CD4-positive, alpha-beta T cell treated with Interleukin-15 for 4 hours (primary cell): ENCODE measurements around the gene HIRIP3.
A peak's percentile ranks its signal among the peaks of the same experiment; 100 is the strongest.
"Not testable (repeated sequence)": the region's sequence is repeated elsewhere in the genome, so short reads cannot be mapped to it uniquely, and the experiment has no call there.

Experiments used
- DNase-seq: peaks from one replicate; pipeline ENCODE4 v3.0.0-alpha.2; 2020; ENCODE audit warnings: low spot score

The HIRIP3 gene

GRCh38 chr16:29995324-29995910 lies at the start of gene HIRIP3:
Gene HIRIP3 (minus strand): TSS chr16:29995617. CDS start chr16:29995605, 12 bp downstream.
- peak; percentile 85 for DNase-seq

GRCh38 chr16:30041841-30042240 lies 46.4 kb upstream of the HIRIP3 start:
- DNase-seq, result peak; percentile 39

GRCh38 chr16:30040690-30041089 lies 45.3 kb upstream of the HIRIP3 start:
- not testable (repeated sequence) for DNase-seq

- DNase-seq, result no peak
Measured at GRCh38 chr16:30040221-30040620, 44.8 kb upstream of the HIRIP3 start.

GRCh38 chr16:30033270-30033669 lies 37.9 kb upstream of the HIRIP3 start:
- no peak for DNase-seq

DNA sequence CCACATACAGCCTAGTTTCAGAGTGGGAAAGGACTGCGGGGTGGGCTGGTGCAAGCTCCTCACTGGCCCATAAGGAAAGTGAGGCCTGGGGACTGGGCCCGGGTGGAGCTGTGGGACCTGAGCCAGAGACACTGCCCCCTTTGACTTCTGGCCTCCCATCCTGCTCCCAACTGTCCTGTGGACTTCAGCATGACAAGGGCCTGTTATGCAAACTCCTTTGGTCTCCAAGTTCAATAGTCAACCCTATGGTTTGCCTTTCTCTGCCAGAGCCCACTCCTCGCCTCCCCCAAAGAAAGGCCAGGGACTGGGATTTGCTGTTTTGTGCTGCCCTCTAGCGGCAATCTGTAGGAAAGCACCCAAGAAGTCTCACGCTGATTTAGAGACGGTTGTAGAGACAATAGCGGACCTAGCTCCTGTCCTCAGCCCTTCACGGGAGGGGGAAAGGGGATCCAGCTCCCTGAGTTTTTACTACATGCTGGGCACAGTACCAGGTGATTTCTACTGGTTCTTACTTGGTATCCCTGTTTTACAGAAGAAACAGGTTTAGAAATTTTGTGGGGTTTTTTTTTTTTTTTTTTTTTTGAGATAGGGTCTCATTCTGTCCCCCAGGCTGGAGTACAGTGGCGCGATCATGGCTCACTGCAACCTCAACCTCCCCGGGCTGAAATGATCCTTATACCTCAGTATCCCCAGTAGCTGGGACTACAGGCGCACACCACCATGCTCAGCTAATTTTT lies 36.8 kb upstream of the HIRIP3 start:
- DNase-seq, result peak; percentile 66

DNA sequence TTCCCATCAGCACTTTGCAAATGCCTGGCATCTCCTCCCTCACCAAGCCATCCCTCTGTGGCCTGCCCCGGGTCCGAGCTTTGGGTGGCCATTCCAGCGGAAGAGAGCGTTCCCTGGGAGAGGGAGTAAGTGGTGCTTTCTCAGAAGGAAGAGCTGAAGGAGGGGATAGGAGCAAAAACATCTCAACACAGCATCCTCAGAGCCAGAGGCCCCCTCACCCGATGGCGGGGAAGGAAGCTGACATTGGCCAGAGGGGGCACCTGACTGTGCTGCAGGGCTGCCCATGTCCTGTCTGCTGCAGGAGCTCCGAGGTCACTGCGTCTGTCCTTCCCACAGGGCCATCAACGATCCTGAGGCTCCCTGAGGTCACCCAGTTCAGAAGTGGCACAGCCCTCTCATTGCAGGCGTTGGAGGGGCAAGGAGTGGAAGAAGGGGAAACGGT lies 36.1 kb upstream of the HIRIP3 start:
- DNase-seq, result no peak

- DNase-seq, result no peak
Measured at GRCh38 chr16:30030841-30031413, 35.5 kb upstream of the HIRIP3 start, which contains the start of gene TLCD3B. Gene TLCD3B (minus strand): TSS chr16:30031271. CDS start chr16:30030527, 744 bp downstream.

- no peak for DNase-seq
Measured at GRCh38 chr16:30030011-30030685, 34.7 kb upstream of the HIRIP3 start.

DNA sequence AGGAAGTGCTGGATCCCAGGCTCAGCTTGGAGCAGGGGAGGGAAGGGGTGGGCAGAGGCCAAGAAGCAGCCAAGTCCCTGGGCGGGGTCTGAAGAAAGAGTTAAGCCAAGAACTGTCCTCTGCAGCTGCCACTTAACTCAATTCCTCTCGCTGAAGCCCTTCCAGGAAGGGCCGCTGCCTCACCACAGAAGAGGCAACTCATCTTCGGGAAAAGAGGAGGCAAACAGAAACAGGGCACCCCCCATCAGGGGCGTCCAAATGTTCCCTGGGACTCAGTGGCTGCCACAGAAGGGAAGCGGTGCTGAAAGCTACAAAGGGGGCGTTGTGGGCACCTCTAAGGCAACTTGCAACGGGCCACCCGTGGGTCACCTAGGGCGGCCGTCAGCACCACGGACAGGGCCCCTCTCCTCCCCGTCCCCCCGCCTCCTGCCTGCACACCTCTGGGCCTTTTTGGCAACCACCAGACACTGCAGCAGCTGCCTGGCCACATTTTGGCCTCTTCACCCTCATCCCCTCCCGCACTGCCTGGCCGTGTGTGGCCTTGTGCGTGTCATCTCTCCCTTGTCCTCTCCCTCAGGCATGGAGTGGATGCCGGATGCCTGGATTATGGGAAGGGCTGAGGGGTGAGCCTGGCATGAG lies 33.1 kb upstream of the HIRIP3 start:
- DNase-seq, result no peak

DNA sequence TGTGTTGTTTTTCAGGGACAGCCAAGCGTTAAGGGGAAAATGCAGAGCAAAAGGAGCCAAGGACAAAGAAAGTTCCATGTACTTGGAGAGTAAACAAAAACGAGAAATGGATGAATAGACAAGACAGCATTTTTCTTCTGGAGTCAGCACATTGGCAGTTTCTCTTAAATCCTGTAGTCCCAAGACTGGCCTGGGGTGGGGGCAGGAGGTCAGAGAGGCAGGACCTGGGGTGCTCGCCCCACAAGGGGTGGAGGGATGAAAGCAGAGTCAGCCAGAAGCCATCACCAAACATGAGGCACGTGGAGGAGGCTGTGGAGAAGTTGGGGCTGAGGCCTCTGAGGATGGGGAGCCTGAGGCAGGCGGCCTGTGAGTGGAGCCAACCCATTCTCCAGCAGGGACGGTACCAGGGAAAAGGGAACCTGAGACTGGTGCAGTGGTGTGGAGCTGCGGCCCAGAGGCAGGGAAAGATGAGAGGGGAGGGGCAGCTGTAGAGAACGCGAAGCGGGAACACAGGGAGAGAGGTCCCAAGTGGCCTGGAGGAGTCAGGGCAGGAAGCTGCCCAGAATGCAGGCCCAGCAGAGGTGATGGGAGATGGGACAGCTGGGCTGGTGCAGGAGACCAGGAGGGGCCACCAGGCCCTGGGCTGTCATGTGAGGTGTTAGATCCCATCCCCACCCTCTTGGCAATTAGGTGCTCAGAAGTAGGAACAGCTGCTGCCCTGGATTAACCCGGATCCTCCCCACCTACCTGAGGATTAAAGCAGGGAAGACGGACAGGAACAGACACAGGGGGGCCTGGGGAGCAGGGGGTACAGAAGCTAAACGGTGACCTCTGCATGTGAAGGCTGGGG lies 32.4 kb upstream of the HIRIP3 start:
- DNase-seq, result no peak

DNA sequence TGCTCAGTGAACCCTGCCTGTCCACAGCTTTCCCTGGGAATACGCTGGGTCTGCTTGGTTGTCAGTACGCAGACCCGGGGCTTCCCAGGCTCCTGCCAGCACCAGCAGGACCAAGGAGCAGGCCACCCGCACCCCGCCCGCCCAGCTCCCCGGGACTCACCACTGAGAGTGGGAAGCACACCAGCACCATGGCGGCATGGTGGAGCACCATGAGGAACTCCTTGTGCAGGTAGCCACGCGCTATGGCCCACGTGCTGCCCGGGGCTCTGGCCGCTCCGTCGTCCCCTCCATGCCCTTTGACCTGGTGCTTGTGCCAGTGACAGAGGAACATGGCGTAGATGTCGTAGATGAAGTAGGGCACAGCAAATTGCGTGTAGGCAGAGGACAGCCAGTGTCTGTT lies 31.0 kb upstream of the HIRIP3 start:
- no peak for DNase-seq

DNA sequence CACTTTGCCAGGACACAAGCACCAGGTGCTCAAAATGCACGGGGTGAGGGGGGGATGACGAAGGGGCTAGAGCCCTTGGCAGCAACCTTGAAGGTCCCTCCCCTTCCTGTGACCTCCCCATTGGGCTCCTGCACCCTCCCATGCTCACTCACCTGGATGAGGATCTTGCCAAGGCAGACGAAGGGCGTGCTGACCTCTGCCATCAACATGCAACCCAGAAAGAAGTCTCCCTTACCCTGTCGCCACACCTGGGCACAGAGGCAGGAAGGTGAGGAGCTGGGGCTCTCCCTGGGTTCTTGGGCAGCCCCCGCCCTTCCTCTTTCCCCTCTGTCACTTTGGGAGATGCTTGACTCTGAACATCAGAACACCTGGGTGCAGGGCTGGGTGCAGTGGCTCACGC lies 30.2 kb upstream of the HIRIP3 start:
- no peak for DNase-seq

GRCh38 chr16:30025156-30025555 lies 29.7 kb upstream of the HIRIP3 start:
- DNase-seq, result no peak

- DNase-seq, result no peak
Measured at GRCh38 chr16:30024451-30024850, 29.0 kb upstream of the HIRIP3 start.

DNA sequence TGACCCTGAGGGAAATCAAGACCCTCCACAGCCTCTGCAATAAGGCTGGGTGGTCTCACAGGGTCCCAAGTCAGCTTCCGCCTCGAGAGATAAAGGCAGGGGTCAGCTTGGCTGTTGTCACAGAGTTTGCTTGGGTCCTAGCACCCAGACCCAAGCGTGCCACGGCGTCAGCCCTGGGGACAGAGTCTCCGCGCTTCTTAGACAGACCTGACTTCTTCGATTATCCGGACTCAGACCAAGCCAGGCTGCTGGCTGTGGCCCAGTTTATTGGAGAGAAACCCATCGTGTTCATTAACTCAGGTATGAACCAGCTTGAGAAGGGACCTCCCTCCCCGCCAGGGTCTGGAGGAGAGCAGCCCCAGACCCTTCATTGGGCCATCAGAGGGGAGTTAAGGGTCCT lies 28.2 kb upstream of the HIRIP3 start:
- no peak for DNase-seq

GRCh38 chr16:30022887-30023286 lies 27.5 kb upstream of the HIRIP3 start, which contains the start of gene C16orf92:
Gene C16orf92 (plus strand): TSS chr16:30023198. CDS start chr16:30023341, 143 bp downstream.
- DNase-seq, result no peak

DNA sequence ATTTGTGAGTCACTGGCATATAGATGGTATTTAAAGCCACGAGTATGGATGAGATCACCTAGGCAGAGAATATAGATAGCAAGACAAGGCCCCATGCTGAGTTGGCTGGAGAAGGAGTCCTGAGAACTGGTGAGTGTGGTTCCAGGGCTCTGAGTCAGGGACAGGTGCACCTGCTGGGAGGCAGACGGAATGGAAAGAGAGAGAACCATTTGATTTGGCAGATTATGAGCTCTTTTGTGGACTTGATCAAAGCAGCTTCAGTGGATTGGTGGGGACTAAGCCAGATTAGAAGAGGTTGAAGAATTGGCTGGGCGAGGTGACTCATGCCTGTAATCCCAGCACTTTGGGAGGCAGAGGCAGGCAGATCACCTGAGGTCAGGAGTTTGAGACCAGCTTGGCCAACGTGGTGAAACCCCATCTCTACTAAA lies 23.3 kb upstream of the HIRIP3 start:
- no peak for DNase-seq

DNA sequence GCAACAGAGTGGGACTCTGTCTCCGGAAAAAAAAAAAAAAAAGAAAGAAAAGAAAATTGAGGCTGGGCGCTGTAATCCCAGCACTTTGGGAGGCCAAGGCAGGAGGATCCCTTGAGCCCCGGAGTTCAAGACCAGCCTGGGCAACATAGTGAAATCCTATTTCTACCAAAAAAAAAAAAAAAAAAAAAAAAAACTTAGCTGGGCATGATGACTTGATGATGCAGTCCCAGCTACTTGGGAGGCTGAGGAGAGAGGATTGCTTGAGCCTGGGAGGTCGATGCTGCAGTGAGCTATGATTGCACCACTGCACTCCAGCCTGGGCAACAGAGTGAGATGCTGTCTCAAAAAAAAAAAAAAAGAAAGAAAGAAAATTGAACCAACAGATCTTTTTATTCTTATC lies 22.5 kb upstream of the HIRIP3 start:
- not testable (repeated sequence) for DNase-seq

- no peak for DNase-seq
Measured at GRCh38 chr16:30017277-30017656, 21.9 kb upstream of the HIRIP3 start.
